H9 (cell line): ENCODE measurements around the gene LRP1B. TPM values are rescaled to one million over a fixed set of nuclear protein-coding genes. Genes with fewer than 3 reads are reported as not detected.

ENCODE experiments used
- DNase-seq: peaks from one replicate; pipeline ENCODE4 v3.0.0-alpha.2; 2017
- H2AFZ ChIP-seq: one replicate; pipeline ENCODE4 v1.6.1; 2013; ENCODE audit warnings: mild to moderate bottlenecking, low read length, control low read depth, moderate library complexity
- H2AK5ac ChIP-seq: 2 replicates; pipeline ENCODE4 v1.6.1; 2013; ENCODE audit warnings: low read length, control low read depth, mixed read lengths; ENCODE audit not compliant: insufficient read length
- H2BK120ac ChIP-seq: one replicate; pipeline ENCODE4 v1.6.1; 2013; ENCODE audit warnings: low read depth, mild to moderate bottlenecking, low read length, control low read depth, inconsistent platforms; ENCODE audit not compliant: poor library complexity, severe bottlenecking
- H2BK12ac ChIP-seq: 2 replicates; pipeline ENCODE4 v1.6.1; 2013; ENCODE audit warnings: low read length, control low read depth, mixed read lengths, low read depth; ENCODE audit not compliant: insufficient read length
- H2BK15ac ChIP-seq: 2 replicates; pipeline ENCODE4 v1.6.1; 2013; ENCODE audit warnings: low read depth, low read length, control low read depth
- H2BK20ac ChIP-seq: one replicate; pipeline ENCODE4 v1.6.1; 2013; ENCODE audit warnings: low read depth, mild to moderate bottlenecking, low read length, control low read depth, inconsistent platforms; ENCODE audit not compliant: poor library complexity, severe bottlenecking
- H2BK5ac ChIP-seq: 2 replicates; pipeline ENCODE4 v1.6.1; 2013; ENCODE audit warnings: low read length, control low read depth, mixed read lengths; ENCODE audit not compliant: insufficient read length
- H3K14ac ChIP-seq: 2 replicates; pipeline ENCODE4 v1.6.1; 2013; ENCODE audit warnings: low read length, control low read depth; ENCODE audit not compliant: insufficient read depth
- H3K18ac ChIP-seq: 2 replicates; pipeline ENCODE4 v1.6.1; 2013; ENCODE audit warnings: low read depth, mild to moderate bottlenecking, mixed read lengths, low read length, control low read depth; ENCODE audit not compliant: insufficient read length
- H3K23ac ChIP-seq: 2 replicates; pipeline ENCODE4 v1.6.1; 2013; ENCODE audit warnings: low read length, control low read depth, mixed read lengths, low read depth; ENCODE audit not compliant: insufficient read length
- H3K23me2 ChIP-seq: 2 replicates; pipeline ENCODE4 v1.6.1; 2013; ENCODE audit warnings: low read depth, mild to moderate bottlenecking, mixed read lengths, low read length, control low read depth; ENCODE audit not compliant: insufficient read length, poor library complexity, severe bottlenecking
- H3K27ac ChIP-seq: 2 replicates; pipeline ENCODE4 v1.5.1; 2013; ENCODE audit warnings: low read length, control low read depth, mixed read lengths, low read depth; ENCODE audit not compliant: insufficient read length
- H3K27me3 ChIP-seq: 2 replicates; pipeline ENCODE4 v1.6.1; 2013; ENCODE audit warnings: low read length, control low read depth, inconsistent platforms; ENCODE audit not compliant: insufficient read depth
- H3K4ac ChIP-seq: 2 replicates; pipeline ENCODE4 v1.6.1; 2013; ENCODE audit warnings: low read depth, mild to moderate bottlenecking, control low read depth, inconsistent platforms, low read length, moderate library complexity
- H3K4me1 ChIP-seq: 2 replicates; pipeline ENCODE4 v1.6.1; 2013; ENCODE audit warnings: low read length, control low read depth, inconsistent platforms; ENCODE audit not compliant: insufficient read depth
- H3K4me2 ChIP-seq: 2 replicates; pipeline ENCODE4 v1.6.1; 2013; ENCODE audit warnings: low read length, control low read depth, mixed read lengths; ENCODE audit not compliant: insufficient read length, insufficient read depth
- H3K56ac ChIP-seq: 2 replicates; pipeline ENCODE4 v1.6.1; 2013; ENCODE audit warnings: low read depth, mild to moderate bottlenecking, mixed read lengths, low read length, control low read depth; ENCODE audit not compliant: insufficient read length
- H3K79me1 ChIP-seq: 2 replicates; pipeline ENCODE4 v1.6.1; 2013; ENCODE audit warnings: low read depth, mild to moderate bottlenecking, moderate library complexity, low read length, control low read depth, inconsistent platforms; ENCODE audit not compliant: insufficient read depth, poor library complexity, severe bottlenecking
- H3K79me2 ChIP-seq: 2 replicates; pipeline ENCODE4 v1.6.1; 2013; ENCODE audit warnings: low read length, control low read depth, inconsistent platforms; ENCODE audit not compliant: insufficient read depth
- H3K9ac ChIP-seq: 2 replicates; pipeline ENCODE4 v1.6.1; 2013; ENCODE audit warnings: low read length, control low read depth, mixed read lengths; ENCODE audit not compliant: insufficient read length; ENCODE audit errors: extremely low read depth
- H3K9me3 ChIP-seq: one replicate; pipeline ENCODE4 v1.6.1; 2013; ENCODE audit warnings: low read depth, low read length, inconsistent platforms; ENCODE audit not compliant: control insufficient read depth
- H3T11ph ChIP-seq: one replicate; pipeline ENCODE4 v1.6.1; 2013; ENCODE audit warnings: mild to moderate bottlenecking, low read length, control low read depth, inconsistent platforms
- H4K20me1 ChIP-seq: one replicate; pipeline ENCODE4 v1.6.1; 2013; ENCODE audit not compliant: control insufficient read depth, insufficient read length, insufficient read depth
- H4K5ac ChIP-seq: 2 replicates; pipeline ENCODE4 v1.6.1; 2013; ENCODE audit warnings: low read depth, mild to moderate bottlenecking, mixed read lengths, low read length, control low read depth; ENCODE audit not compliant: insufficient read length
- H4K8ac ChIP-seq: replicated peaks from 2 replicates; pipeline ENCODE4 v1.6.1; 2013; ENCODE audit warnings: low read length, control low read depth, mixed read lengths, low read depth; ENCODE audit not compliant: insufficient read length
- H4K91ac ChIP-seq: 2 replicates; pipeline ENCODE4 v1.6.1; 2013; ENCODE audit warnings: low read depth, mild to moderate bottlenecking, moderate library complexity, mixed read lengths, low read length, control low read depth; ENCODE audit not compliant: insufficient read length
- H3K27ac Mint-ChIP-seq, 3 experiments: 2 replicates in 2 of 3; 3 replicates in 1 of 3; pipeline ENCODE4 v1.8.0; 2020 to 2021; ENCODE audit warnings: mixed read lengths in 3 of 3, mild to moderate bottlenecking in 1 of 3, moderate library complexity in 1 of 3
- H3K27me3 Mint-ChIP-seq: 2 replicates; pipeline ENCODE4 v1.8.0; 2021; ENCODE audit warnings: low read depth, mild to moderate bottlenecking, moderate library complexity, mixed read lengths
- H3K36me3 Mint-ChIP-seq, 3 experiments: 2 replicates in 2 of 3; 3 replicates in 1 of 3; pipeline ENCODE4 v1.8.0; 2020 to 2021; ENCODE audit warnings: low read depth in 3 of 3, mixed read lengths in 3 of 3; ENCODE audit not compliant: insufficient read depth in 1 of 3
- H3K4me1 Mint-ChIP-seq, 2 experiments: 2 replicates each; pipeline ENCODE4 v1.8.0; 2020; ENCODE audit warnings: mixed read lengths in 2 of 2
- H3K4me3 Mint-ChIP-seq, 2 experiments: 2 replicates in 1 of 2; 3 replicates in 1 of 2; pipeline ENCODE4 v1.8.0; 2020 to 2021; ENCODE audit warnings: mild to moderate bottlenecking in 2 of 2, mixed read lengths in 2 of 2, moderate library complexity in 1 of 2
- H3K9me3 Mint-ChIP-seq, 2 experiments: 2 replicates in 1 of 2; 3 replicates in 1 of 2; pipeline ENCODE4 v1.8.0; 2020; ENCODE audit warnings: mild to moderate bottlenecking in 2 of 2, mixed read lengths in 2 of 2, moderate library complexity in 1 of 2
- WGBS: extraction: QIAGEN DNeasy Blood & Tissue Kit; methylation state at CpG from one replicate; pipeline ENCODE4 v1.1.7; 2013; ENCODE audit warnings: missing lambda C conversion rate, low lambda C conversion rate, mixed read lengths; ENCODE audit not compliant: insufficient read length; ENCODE audit errors: extremely low coverage; 5-methylcytosine and 5-hydroxymethylcytosine counted together
- total RNA-seq: library from RNA; stranded (reverse); gene quantifications from 2 replicates; pipeline ENCODE4 v1.2.1, GENCODE V29; 2021
- TF ChIP-seq, protein P1 (sequence below): fragments of 200-600 bp; sonication (generic); conservative IDR thresholded peaks from 3 replicates; pipeline ENCODE4 v1.8.0; 2021; ENCODE audit warnings: antibody characterized with exemption, mild to moderate bottlenecking

Gene LRP1B
- total RNA-seq, 1 experiment from 2014 or later = not detected

DNA sequence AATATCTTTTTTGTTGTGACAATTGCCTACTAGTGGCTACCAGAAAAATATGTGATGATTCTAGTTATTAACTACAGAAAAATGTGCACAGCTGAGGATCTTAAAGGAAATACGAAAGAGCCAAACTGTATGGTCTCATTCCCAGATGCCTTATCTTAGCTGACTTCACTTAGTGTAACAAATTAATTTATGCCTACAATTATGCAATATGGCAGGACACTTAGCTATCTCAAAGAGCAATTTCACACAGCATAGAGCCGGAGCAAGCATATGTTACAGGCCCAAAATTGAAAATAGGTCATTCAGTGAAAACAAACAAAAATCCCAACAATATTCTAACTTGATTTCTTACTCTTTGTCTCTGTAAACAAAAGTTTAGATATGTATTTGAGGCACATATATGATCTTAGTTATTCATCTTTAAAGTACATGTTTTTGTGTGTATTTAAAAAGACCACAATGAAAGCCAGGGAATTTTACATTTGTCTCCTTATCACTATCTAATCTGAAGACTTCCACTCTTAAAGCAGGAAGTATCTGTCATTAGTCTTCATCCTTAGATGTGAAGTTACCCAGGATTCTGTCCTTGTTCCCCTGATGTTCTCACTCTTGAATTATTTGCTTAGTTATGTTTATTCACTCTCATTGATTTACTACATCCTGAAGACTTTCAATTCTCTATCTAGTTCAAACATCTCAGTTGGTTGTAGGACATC, 1771.6 kb downstream of the LRP1B start:
- Histone ChIP-seq H4K20me1 (no peaks in the 10 kb centered on the region), H3K79me1 (no peaks in the 10 kb centered on the region), H3K14ac (no peak overlapping the region), H3K4ac (no peak overlapping the region), H3K23ac (no peak overlapping the region), H2BK15ac (no peak overlapping the region), H3T11ph (no peak overlapping the region), H3K27ac (no peak overlapping the region), H3K4me2 (no peak overlapping the region), H4K91ac (no peak overlapping the region), H3K56ac (no peak overlapping the region), H4K8ac (no peak overlapping the region), H2BK12ac (no peak overlapping the region), H3K23me2 (no peaks in the 10 kb centered on the region), H3K27me3 (no peaks in the 10 kb centered on the region), H3K9ac (no peak overlapping the region), H2AFZ (no peak overlapping the region), H2BK120ac (no peak overlapping the region), H3K4me1 (no peaks in the 10 kb centered on the region; the same call in 1 of the 2 replicates), H4K5ac (no peak overlapping the region), H2AK5ac (no peak overlapping the region), H3K18ac (no peak overlapping the region), H2BK20ac (no peak overlapping the region), H3K9me3 (no peaks in the 10 kb centered on the region), H2BK5ac (no peak overlapping the region), H3K79me2 (no peaks in the 10 kb centered on the region)
- Mint-ChIP-seq H3K36me3 (no peaks in the 10 kb centered on the region), H3K27ac (no peak overlapping the region), H3K9me3 (no peaks in the 10 kb centered on the region), H3K4me1 (peaks cover 16 to 19% of the 10 kb centered on the region in 2 experiments), H3K4me3 (no peak overlapping the region), H3K27me3 (no peaks in the 10 kb centered on the region)
- WGBS = no CpG with 5 or more reads among the region's 2 CpGs
- TF ChIP-seq, protein P1, sequence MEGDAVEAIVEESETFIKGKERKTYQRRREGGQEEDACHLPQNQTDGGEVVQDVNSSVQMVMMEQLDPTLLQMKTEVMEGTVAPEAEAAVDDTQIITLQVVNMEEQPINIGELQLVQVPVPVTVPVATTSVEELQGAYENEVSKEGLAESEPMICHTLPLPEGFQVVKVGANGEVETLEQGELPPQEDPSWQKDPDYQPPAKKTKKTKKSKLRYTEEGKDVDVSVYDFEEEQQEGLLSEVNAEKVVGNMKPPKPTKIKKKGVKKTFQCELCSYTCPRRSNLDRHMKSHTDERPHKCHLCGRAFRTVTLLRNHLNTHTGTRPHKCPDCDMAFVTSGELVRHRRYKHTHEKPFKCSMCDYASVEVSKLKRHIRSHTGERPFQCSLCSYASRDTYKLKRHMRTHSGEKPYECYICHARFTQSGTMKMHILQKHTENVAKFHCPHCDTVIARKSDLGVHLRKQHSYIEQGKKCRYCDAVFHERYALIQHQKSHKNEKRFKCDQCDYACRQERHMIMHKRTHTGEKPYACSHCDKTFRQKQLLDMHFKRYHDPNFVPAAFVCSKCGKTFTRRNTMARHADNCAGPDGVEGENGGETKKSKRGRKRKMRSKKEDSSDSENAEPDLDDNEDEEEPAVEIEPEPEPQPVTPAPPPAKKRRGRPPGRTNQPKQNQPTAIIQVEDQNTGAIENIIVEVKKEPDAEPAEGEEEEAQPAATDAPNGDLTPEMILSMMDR = no peak
- no peak for DNase-seq
